ENCODE data around the gene SP4. TPM values are rescaled to one million over a fixed set of nuclear protein-coding genes. Genes with fewer than 3 reads are reported as not detected.

Gene SP4
- total and polyA plus RNA-seq, 2 donors (not counting 3 experiments of a cell fraction or from before 2014, with no cell fraction given), result 3.3 to 8.8 TPM

DNA sequence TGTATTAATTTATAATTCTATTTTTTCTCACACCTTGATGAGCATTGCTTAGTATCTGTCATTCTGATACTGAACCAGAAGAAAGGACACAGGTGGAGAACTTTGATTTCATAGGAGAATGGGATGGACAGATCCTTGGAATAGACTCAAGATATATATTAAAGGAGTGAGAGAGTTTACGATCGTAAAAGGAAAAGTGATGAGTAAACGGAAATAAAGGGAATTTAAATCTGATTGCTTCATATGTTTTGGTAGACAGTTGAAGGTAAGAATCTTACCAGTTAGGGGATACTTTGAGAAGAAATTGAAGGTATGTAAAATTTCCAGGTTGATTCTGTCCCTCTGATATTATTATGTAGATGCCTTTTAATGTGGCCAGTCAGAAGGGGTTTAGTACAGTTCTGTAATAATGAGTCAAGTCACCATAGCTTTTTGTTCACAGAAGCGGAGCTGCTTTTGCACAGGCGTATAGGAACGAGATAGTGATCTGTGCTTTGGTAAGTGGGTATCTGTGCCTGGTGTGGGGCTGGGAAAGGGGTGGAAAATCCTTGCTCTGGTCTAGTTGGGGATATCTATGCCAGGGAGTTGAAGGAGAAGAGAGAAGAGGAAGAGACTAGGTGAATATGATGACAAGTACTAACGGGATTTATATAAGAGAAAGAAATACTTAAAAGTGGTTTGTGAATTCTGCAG lies 15.4 kb downstream of the SP4 start:
- CTCF ChIA-PET, result interaction anchor here (1.3 kb wide), 1 partner anchor 14 kb away, joined by 4 read pairs; no protein-coding TSS in a partner anchor
- no peak overlapping the region for H3K9ac ChIP-seq (replicated peaks; ENCODE audit: extremely low read depth, insufficient read depth, low read length)
- no peak for FAIRE-seq
- TF ChIP-seq POLR2A (IDR thresholded peaks at IDR 0.05; ENCODE audit: low read depth, low read length) (no peak), FOS (IDR thresholded peaks at IDR 0.05; ENCODE audit: borderline replicate concordance, insufficient read depth, low read length) (no peak), MYC (IDR thresholded peaks at IDR 0.05; ENCODE audit: low read depth, low read length) (no peak), GATA2 (IDR thresholded peaks at IDR 0.05; ENCODE audit: insufficient read depth, insufficient read length, low read depth, low read length) (no peak)
- no peak overlapping the region for H3K4me2 ChIP-seq (ENCODE audit: insufficient read depth, low read length)
- no peaks in the 10 kb centered on the region for H3K4me1 ChIP-seq (ENCODE audit: control insufficient read depth, extremely low read depth, insufficient read depth, low read length)
- H4K20me1 ChIP-seq (replicated peaks; ENCODE audit: control insufficient read depth, extremely low read depth, insufficient read depth, low read length), result no peaks in the 10 kb centered on the region
- no peak overlapping the region for H3K4me3 ChIP-seq (replicated peaks in 1 of 3; ENCODE audit: insufficient read depth in 1 of 3, low read depth in 1 of 3, low read length in 3 of 3)
- DNase-seq (ENCODE audit: low read depth, low spot score), result no peak
- dilution Hi-C loops (cut with MboI; ENCODE audit: extremely low pct_ligation_motif_present, low sequenced_read_pairs), result no loop called here
- no peaks in the 10 kb centered on the region for H3K27me3 ChIP-seq (ENCODE audit: control insufficient read depth in 2 of 2, insufficient read depth in 2 of 2, low read length in 2 of 2)
- H3K9me1 ChIP-seq (replicated peaks; ENCODE audit: control insufficient read depth, extremely low read depth, insufficient read depth, low read length), result peaks cover 2% of the 10 kb centered on the region
- intact Hi-C loops (cut with micrococcal nuclease), result no loop called here
- POLR2A ChIA-PET, result no interaction called here
- no peaks in the 10 kb centered on the region for H3K79me2 ChIP-seq (ENCODE audit: control insufficient read depth, insufficient read depth, low read length)
- H3K36me3 ChIP-seq (ENCODE audit: control insufficient read depth in 2 of 2, extremely low read depth in 1 of 2, insufficient read depth in 2 of 2, low read length in 2 of 2), result no peaks in the 10 kb centered on the region
- H2AFZ ChIP-seq (ENCODE audit: low read depth, low read length), result no peak overlapping the region
- H3K9me3 ChIP-seq (replicated peaks; ENCODE audit: control insufficient read depth, insufficient read depth, low read length), result no peaks in the 10 kb centered on the region
- no TSS peak for BruUV-seq (replicated peaks)
- no peak overlapping the region for H3K27ac ChIP-seq (ENCODE audit: insufficient read depth, low read depth, low read length)

DNA sequence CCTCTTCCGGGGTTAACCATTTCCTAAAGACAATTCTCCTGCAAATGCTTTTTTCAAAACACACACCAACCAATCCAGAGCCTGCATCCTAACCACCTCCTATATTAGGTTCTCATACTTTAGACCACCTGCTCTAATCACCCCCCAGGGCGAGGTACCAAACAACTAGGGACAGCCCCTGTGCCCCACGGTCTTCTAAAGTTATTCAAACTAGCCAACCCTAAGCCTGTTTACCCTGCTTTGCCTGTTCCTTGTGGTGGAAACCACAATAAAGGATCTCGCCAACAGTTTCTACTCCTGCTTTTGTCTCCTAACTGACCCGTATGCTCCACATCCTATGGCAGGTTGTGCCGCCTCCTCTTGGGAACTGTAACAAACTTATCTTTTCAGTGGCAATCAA lies 21.1 kb downstream of the SP4 start:
- no peak overlapping the region for H3K27ac ChIP-seq (ENCODE audit: insufficient read depth, low read depth, low read length)
- H3K9me1 ChIP-seq (replicated peaks; ENCODE audit: control insufficient read depth, extremely low read depth, insufficient read depth, low read length), result peaks cover 2% of the 10 kb centered on the region
- no peaks in the 10 kb centered on the region for H3K79me2 ChIP-seq (ENCODE audit: control insufficient read depth, insufficient read depth, low read length)
- intact Hi-C loops (cut with micrococcal nuclease) (no loop called here), dilution Hi-C loops (cut with MboI; ENCODE audit: extremely low pct_ligation_motif_present, low sequenced_read_pairs) (no loop called here)
- no TSS peak for BruUV-seq (replicated peaks)
- ChIA-PET CTCF (interaction anchor here (1.0 kb wide), 1 partner anchor 187 kb away, joined by 3 read pairs; no protein-coding TSS in a partner anchor), POLR2A (no interaction called here)
- no peak overlapping the region for H2AFZ ChIP-seq (ENCODE audit: low read depth, low read length)
- H4K20me1 ChIP-seq (replicated peaks; ENCODE audit: control insufficient read depth, extremely low read depth, insufficient read depth, low read length), result no peaks in the 10 kb centered on the region
- no peak overlapping the region for H3K9ac ChIP-seq (replicated peaks; ENCODE audit: extremely low read depth, insufficient read depth, low read length)
- H3K36me3 ChIP-seq (ENCODE audit: control insufficient read depth in 2 of 2, extremely low read depth in 1 of 2, insufficient read depth in 2 of 2, low read length in 2 of 2), result no peaks in the 10 kb centered on the region
- no peaks in the 10 kb centered on the region for H3K4me1 ChIP-seq (ENCODE audit: control insufficient read depth, extremely low read depth, insufficient read depth, low read length)
- H3K27me3 ChIP-seq (ENCODE audit: control insufficient read depth in 2 of 2, insufficient read depth in 2 of 2, low read length in 2 of 2), result no peaks in the 10 kb centered on the region
- H3K4me2 ChIP-seq (ENCODE audit: insufficient read depth, low read length), result no peak overlapping the region
- no peak overlapping the region for H3K4me3 ChIP-seq (replicated peaks in 1 of 3; ENCODE audit: insufficient read depth in 1 of 3, low read depth in 1 of 3, low read length in 3 of 3)
- DNase-seq (ENCODE audit: low read depth, low spot score) (no peak), FAIRE-seq (no peak)
- TF ChIP-seq MYC (IDR thresholded peaks at IDR 0.05; ENCODE audit: low read depth, low read length), result no peak
- no peak for TF ChIP-seq POLR2AphosphoS5 (IDR thresholded peaks at IDR 0.05; ENCODE audit: insufficient read depth, low read depth, low read length)
- TF ChIP-seq EZH2 (IDR thresholded peaks at IDR 0.05; ENCODE audit: borderline replicate concordance, low read depth, low read length, severe bottlenecking), result no peak
- TF ChIP-seq FOS (IDR thresholded peaks at IDR 0.05; ENCODE audit: borderline replicate concordance, insufficient read depth, low read length), result no peak
- no peak for TF ChIP-seq GATA2 (IDR thresholded peaks at IDR 0.05; ENCODE audit: insufficient read depth, insufficient read length, low read depth, low read length)
- TF ChIP-seq POLR2A (IDR thresholded peaks at IDR 0.05; ENCODE audit: low read depth, low read length), result no peak
- TF ChIP-seq, protein P1, sequence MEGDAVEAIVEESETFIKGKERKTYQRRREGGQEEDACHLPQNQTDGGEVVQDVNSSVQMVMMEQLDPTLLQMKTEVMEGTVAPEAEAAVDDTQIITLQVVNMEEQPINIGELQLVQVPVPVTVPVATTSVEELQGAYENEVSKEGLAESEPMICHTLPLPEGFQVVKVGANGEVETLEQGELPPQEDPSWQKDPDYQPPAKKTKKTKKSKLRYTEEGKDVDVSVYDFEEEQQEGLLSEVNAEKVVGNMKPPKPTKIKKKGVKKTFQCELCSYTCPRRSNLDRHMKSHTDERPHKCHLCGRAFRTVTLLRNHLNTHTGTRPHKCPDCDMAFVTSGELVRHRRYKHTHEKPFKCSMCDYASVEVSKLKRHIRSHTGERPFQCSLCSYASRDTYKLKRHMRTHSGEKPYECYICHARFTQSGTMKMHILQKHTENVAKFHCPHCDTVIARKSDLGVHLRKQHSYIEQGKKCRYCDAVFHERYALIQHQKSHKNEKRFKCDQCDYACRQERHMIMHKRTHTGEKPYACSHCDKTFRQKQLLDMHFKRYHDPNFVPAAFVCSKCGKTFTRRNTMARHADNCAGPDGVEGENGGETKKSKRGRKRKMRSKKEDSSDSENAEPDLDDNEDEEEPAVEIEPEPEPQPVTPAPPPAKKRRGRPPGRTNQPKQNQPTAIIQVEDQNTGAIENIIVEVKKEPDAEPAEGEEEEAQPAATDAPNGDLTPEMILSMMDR (IDR thresholded peaks at IDR 0.05; ENCODE audit: extremely low read depth in 1 of 2, insufficient read depth in 1 of 2, low read depth in 1 of 2, low read length in 2 of 2), result no peak
- TF ChIP-seq JUN (IDR thresholded peaks at IDR 0.05; ENCODE audit: borderline replicate concordance, insufficient read depth, insufficient read length, low read depth), result no peak
- TF ChIP-seq, protein P2, sequence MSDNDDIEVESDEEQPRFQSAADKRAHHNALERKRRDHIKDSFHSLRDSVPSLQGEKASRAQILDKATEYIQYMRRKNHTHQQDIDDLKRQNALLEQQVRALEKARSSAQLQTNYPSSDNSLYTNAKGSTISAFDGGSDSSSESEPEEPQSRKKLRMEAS (IDR thresholded peaks at IDR 0.05; ENCODE audit: insufficient read depth, insufficient read length), result no peak
- H3K9me3 ChIP-seq (replicated peaks; ENCODE audit: control insufficient read depth, insufficient read depth, low read length), result no peaks in the 10 kb centered on the region
